ENCODE data around the gene SBSN.

DNA sequence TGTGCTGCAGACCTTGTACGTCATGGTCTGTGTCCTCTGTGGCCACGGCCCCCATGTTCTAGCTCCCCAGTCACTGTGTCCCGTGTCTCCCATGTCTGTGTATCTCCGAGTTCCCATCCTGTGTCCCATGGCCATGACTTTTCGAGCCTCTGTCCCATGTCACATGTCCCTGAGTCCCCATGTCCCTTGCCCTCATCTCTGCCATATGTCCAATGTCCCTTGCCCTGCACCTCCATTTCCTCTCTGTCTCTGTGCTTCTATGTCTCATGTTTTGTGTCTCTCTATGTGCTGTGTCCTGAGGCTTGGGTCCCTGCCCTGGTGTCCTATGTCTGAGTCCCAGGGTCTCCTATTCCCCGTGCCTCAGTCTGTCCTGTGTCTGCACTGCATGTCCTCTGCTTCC is 33.3 kb upstream of the SBSN start:
- TF ChIP-seq, protein P1, sequence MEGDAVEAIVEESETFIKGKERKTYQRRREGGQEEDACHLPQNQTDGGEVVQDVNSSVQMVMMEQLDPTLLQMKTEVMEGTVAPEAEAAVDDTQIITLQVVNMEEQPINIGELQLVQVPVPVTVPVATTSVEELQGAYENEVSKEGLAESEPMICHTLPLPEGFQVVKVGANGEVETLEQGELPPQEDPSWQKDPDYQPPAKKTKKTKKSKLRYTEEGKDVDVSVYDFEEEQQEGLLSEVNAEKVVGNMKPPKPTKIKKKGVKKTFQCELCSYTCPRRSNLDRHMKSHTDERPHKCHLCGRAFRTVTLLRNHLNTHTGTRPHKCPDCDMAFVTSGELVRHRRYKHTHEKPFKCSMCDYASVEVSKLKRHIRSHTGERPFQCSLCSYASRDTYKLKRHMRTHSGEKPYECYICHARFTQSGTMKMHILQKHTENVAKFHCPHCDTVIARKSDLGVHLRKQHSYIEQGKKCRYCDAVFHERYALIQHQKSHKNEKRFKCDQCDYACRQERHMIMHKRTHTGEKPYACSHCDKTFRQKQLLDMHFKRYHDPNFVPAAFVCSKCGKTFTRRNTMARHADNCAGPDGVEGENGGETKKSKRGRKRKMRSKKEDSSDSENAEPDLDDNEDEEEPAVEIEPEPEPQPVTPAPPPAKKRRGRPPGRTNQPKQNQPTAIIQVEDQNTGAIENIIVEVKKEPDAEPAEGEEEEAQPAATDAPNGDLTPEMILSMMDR (IDR thresholded peaks at IDR 0.05; ENCODE audit: borderline replicate concordance, extremely low read depth, low read length, poor library complexity, severe bottlenecking), result no peak
- no peak for TF ChIP-seq EZH2 (IDR thresholded peaks at IDR 0.05; ENCODE audit: borderline replicate concordance, low read depth, low read length, severe bottlenecking)
